ENCODE results near the gene ERBB4.

Gene ERBB4

DNA sequence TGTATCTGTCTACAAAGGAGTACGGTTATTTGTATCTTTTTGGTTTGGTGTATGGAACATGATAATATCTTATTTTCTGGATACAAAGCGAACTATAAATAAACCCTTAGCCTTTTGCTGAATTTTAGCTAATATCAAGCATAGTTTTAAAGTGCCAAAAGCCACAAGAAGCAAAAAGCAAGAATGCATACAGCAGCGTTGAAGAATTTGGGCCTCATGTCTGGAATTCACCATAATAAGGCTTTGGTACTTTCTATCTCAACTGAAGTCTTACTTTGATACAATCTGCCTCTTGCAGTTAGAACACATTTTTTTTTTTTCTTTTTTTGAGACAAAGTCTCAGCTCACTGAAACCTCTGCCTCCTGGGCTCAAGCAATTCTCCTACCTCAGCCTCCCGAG, 151.5 kb downstream of the ERBB4 start:
- H3K4me2 ChIP-seq, result no peak overlapping the region
- H4K20me1 ChIP-seq (ENCODE audit: insufficient read depth), result no peaks in the 10 kb centered on the region
- no peak overlapping the region for H3K27ac ChIP-seq
- H3K4me3 ChIP-seq (IDR thresholded peaks at IDR 0.05; ENCODE audit: insufficient read depth, low read depth, low read length), result no peak overlapping the region
- no peaks in the 10 kb centered on the region for H3K27me3 ChIP-seq (ENCODE audit: insufficient read depth, low read depth)
- TF ChIP-seq, protein P1, sequence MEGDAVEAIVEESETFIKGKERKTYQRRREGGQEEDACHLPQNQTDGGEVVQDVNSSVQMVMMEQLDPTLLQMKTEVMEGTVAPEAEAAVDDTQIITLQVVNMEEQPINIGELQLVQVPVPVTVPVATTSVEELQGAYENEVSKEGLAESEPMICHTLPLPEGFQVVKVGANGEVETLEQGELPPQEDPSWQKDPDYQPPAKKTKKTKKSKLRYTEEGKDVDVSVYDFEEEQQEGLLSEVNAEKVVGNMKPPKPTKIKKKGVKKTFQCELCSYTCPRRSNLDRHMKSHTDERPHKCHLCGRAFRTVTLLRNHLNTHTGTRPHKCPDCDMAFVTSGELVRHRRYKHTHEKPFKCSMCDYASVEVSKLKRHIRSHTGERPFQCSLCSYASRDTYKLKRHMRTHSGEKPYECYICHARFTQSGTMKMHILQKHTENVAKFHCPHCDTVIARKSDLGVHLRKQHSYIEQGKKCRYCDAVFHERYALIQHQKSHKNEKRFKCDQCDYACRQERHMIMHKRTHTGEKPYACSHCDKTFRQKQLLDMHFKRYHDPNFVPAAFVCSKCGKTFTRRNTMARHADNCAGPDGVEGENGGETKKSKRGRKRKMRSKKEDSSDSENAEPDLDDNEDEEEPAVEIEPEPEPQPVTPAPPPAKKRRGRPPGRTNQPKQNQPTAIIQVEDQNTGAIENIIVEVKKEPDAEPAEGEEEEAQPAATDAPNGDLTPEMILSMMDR (conservative IDR thresholded peaks at IDR 0.05; ENCODE audit: low read depth, low read length), result no peak
- no peaks in the 10 kb centered on the region for H3K4me1 ChIP-seq (ENCODE audit: low read depth, poor library complexity, severe bottlenecking)
- H3K9ac ChIP-seq, result no peak overlapping the region
- no peaks in the 10 kb centered on the region for H3K79me2 ChIP-seq (ENCODE audit: insufficient read depth, low read depth)
- H3K36me3 ChIP-seq (ENCODE audit: insufficient read depth), result no peaks in the 10 kb centered on the region
- H2AFZ ChIP-seq (ENCODE audit: low read depth), result no peak overlapping the region

DNA sequence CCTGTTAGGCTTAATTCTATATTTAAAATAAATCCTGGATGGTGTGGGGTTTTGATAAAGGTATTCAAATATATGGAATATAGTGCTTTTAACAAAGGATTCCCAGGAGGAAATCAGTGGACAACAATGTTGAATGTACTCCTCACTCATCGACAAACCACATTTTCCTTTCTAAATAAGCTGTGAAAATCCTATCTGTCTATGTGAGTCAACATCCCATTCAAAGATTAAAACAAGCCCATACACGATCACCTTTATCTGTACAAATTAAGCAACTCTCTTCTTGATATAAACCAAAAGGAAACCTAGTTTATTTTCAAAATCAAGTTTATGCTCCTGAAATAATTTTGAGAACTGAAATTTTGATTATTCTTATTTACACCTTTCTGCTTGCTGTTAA, 153.4 kb downstream of the ERBB4 start:
- Histone ChIP-seq H3K4me2 (no peak overlapping the region), H2AFZ (ENCODE audit: low read depth) (no peak overlapping the region), H3K4me1 (ENCODE audit: low read depth, poor library complexity, severe bottlenecking) (no peaks in the 10 kb centered on the region), H3K36me3 (ENCODE audit: insufficient read depth) (no peaks in the 10 kb centered on the region), H3K27me3 (ENCODE audit: insufficient read depth, low read depth) (no peaks in the 10 kb centered on the region), H3K79me2 (ENCODE audit: insufficient read depth, low read depth) (no peaks in the 10 kb centered on the region), H3K4me3 (IDR thresholded peaks at IDR 0.05; ENCODE audit: insufficient read depth, low read depth, low read length) (no peak overlapping the region), H3K27ac (no peak overlapping the region), H3K9ac (no peak overlapping the region), H4K20me1 (ENCODE audit: insufficient read depth) (no peaks in the 10 kb centered on the region)
- TF ChIP-seq, protein P1 (conservative IDR thresholded peaks at IDR 0.05; ENCODE audit: low read depth, low read length), result no peak

DNA sequence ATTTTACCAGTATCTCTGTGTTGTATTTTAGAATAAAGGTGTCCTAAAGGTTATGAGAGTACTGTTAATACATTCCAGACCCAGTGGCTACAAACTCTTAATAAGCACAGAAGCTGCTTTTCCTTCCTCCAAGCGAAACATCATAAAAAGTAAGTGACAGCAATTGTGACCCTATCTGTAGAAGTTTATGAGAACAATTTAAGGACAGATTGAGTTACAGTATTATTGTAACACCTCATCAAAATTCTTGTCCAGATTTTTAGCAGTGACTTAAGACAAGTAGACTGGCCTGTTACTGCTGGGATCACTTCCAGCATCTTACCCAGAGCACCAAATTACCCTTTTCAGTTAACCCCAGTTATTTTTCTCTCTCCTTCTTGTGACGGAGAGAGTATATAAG, 154.6 kb downstream of the ERBB4 start:
- TF ChIP-seq, protein P1 (conservative IDR thresholded peaks at IDR 0.05; ENCODE audit: low read depth, low read length), result no peak
- Histone ChIP-seq H4K20me1 (ENCODE audit: insufficient read depth) (no peaks in the 10 kb centered on the region), H3K4me2 (no peak overlapping the region), H3K4me1 (ENCODE audit: low read depth, poor library complexity, severe bottlenecking) (no peaks in the 10 kb centered on the region), H3K36me3 (ENCODE audit: insufficient read depth) (no peaks in the 10 kb centered on the region), H3K9ac (no peak overlapping the region), H3K27me3 (ENCODE audit: insufficient read depth, low read depth) (no peaks in the 10 kb centered on the region), H3K27ac (no peak overlapping the region), H2AFZ (ENCODE audit: low read depth) (no peak overlapping the region), H3K4me3 (IDR thresholded peaks at IDR 0.05; ENCODE audit: insufficient read depth, low read depth, low read length) (no peak overlapping the region), H3K79me2 (ENCODE audit: insufficient read depth, low read depth) (no peaks in the 10 kb centered on the region)

DNA sequence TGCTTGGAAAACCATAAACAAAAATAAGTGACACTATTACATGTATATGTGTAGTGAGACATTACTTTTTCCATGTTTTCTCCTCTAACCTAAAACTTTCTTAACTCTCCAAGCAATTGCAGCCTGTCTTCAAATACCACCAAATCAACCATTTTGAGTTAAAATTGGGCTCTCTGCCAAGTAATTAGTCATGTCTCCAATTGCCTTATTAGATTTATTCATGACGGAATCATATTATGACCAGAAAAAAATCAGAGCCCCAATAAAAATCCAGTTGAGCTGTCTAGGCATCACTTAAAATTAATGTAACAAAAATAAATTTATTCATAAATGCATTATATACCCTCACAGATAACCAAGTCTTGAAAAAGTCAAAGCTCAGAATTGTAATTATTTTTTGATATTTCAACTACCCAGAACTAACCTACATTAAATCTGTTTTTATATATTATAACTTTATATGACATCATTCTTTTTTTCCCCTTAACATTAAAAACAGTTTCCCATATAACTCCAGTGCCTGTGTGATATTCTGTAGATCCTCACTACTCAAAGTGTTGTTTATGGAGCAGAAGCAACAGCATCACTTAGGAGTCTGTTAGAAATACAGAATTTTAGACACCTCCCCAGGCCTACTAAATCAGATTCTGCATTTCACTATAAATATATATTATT, 157.0 kb downstream of the ERBB4 start:
- no peak overlapping the region for H3K4me3 ChIP-seq (IDR thresholded peaks at IDR 0.05; ENCODE audit: insufficient read depth, low read depth, low read length)
- no peak overlapping the region for H2AFZ ChIP-seq (ENCODE audit: low read depth)
- H3K9ac ChIP-seq, result no peak overlapping the region
- no peaks in the 10 kb centered on the region for H3K36me3 ChIP-seq (ENCODE audit: insufficient read depth)
- H3K4me1 ChIP-seq (ENCODE audit: low read depth, poor library complexity, severe bottlenecking), result no peaks in the 10 kb centered on the region
- H4K20me1 ChIP-seq (ENCODE audit: insufficient read depth), result no peaks in the 10 kb centered on the region
- H3K4me2 ChIP-seq, result no peak overlapping the region
- TF ChIP-seq, protein P1 (conservative IDR thresholded peaks at IDR 0.05; ENCODE audit: low read depth, low read length), result no peak
- no peaks in the 10 kb centered on the region for H3K79me2 ChIP-seq (ENCODE audit: insufficient read depth, low read depth)
- H3K27me3 ChIP-seq (ENCODE audit: insufficient read depth, low read depth), result no peaks in the 10 kb centered on the region
- H3K27ac ChIP-seq, result no peak overlapping the region

Measured in KMS-11 (cell line).